ENCODE data around the gene BCOR.
A peak's percentile ranks its signal among the peaks of the same experiment; 100 is the strongest.

Gene BCOR

GRCh38 chrX:40111868-40112267, 14.1 kb upstream of the BCOR start:
- no peak for DNase-seq

- DNase-seq, result peak; percentile 66
Measured at GRCh38 chrX:40109288-40110008, 11.7 kb upstream of the BCOR start.

- peak; percentile 81 for DNase-seq
Measured at GRCh38 chrX:40108959-40109287, 11.2 kb upstream of the BCOR start.

- no peak for DNase-seq
Measured at GRCh38 chrX:40108162-40108958, 10.6 kb upstream of the BCOR start.

- DNase-seq, result peak; percentile 38
Measured at GRCh38 chrX:40107291-40108161, 9.8 kb upstream of the BCOR start.

GRCh38 chrX:40106676-40107290, 9.0 kb upstream of the BCOR start:
- DNase-seq, result no peak

GRCh38 chrX:40105835-40106675, 8.3 kb upstream of the BCOR start:
- peak; percentile 85 for DNase-seq

- peak; percentile 52 for DNase-seq
Measured at GRCh38 chrX:40104985-40105834, 7.5 kb upstream of the BCOR start.

GRCh38 chrX:40104630-40104984, 6.8 kb upstream of the BCOR start:
- peak; percentile 26 for DNase-seq

- no peak for DNase-seq
Measured at GRCh38 chrX:40103565-40104323, 6.0 kb upstream of the BCOR start.

GRCh38 chrX:40102393-40103381, 4.9 kb upstream of the BCOR start:
- no peak for DNase-seq

- no peak for DNase-seq
Measured at GRCh38 chrX:40101430-40101802, 3.7 kb upstream of the BCOR start.

- no peak for DNase-seq
Measured at GRCh38 chrX:40100537-40101429, 3.0 kb upstream of the BCOR start.

- no peak for DNase-seq
Measured at GRCh38 chrX:40100141-40100536, 2.4 kb upstream of the BCOR start.

- DNase-seq, result peak; percentile 75
Measured at GRCh38 chrX:40099055-40099958, 1.5 kb upstream of the BCOR start.

- peak; percentile 61 for DNase-seq
Measured at GRCh38 chrX:40098264-40099054, 701 bp upstream of the BCOR start.
